WTC11 (cell line): ENCODE data around the gene ERVV-1. TPM values are rescaled to one million over a fixed set of nuclear protein-coding genes. Genes with fewer than 3 reads are reported as not detected.

Experiments used
- ATAC-seq: fragments of 200-7000 bp; cut with Tn5 transposase; 2 replicates; pipeline ENCODE4 v1.10.0; 2021; ENCODE audit warnings: mild to moderate bottlenecking, moderate library complexity
- CTCF ChIA-PET: fragments of 300-600 bp; sonication (Branson Sonifier 250); formaldehyde crosslinking; loops from one replicate; lab custom pipeline; 2021; ENCODE audit warnings: antibody characterized with exemption; lab: Charles Lee
- POLR2A ChIA-PET: fragments of 350-600 bp; sonication (Branson Sonifier 250); formaldehyde crosslinking; loops from one replicate; lab custom pipeline; 2021; ENCODE audit warnings: antibody characterized with exemption; lab: Charles Lee
- DNase-seq: peaks from one replicate; pipeline ENCODE4 v3.0.0; 2021; ENCODE audit warnings: low spot score
- H3K27ac Mint-ChIP-seq: 2 replicates; pipeline ENCODE4 v1.8.0; 2021; ENCODE audit warnings: mixed read lengths
- H3K27me3 Mint-ChIP-seq: 2 replicates; pipeline ENCODE4 v1.8.0; 2021; ENCODE audit warnings: low read depth, mild to moderate bottlenecking, moderate library complexity, mixed read lengths
- H3K36me3 Mint-ChIP-seq: 2 replicates; pipeline ENCODE4 v1.8.0; 2021; ENCODE audit warnings: mixed read lengths
- H3K4me1 Mint-ChIP-seq: 2 replicates; pipeline ENCODE4 v1.8.0; 2022; ENCODE audit warnings: mixed read lengths
- H3K4me3 Mint-ChIP-seq: 2 replicates; pipeline ENCODE4 v1.8.0; 2021; ENCODE audit warnings: mild to moderate bottlenecking, moderate library complexity, mixed read lengths
- H3K9me3 Mint-ChIP-seq: 2 replicates; pipeline ENCODE4 v1.8.0; 2021; ENCODE audit warnings: mixed read lengths
- CBFB ChIP-seq: sonication (generic); formaldehyde crosslinking; IDR thresholded peaks from 2 replicates; pipeline ENCODE4 v1.8.1; 2022; ENCODE audit warnings: mild to moderate bottlenecking, low read depth, missing genetic modification reagents
- CREB1 ChIP-seq: sonication (generic); formaldehyde crosslinking; IDR thresholded peaks from 2 replicates; pipeline ENCODE4 v1.8.0; 2023; ENCODE audit warnings: mild to moderate bottlenecking, missing genetic modification reagents
- E2F4 ChIP-seq: sonication (generic); formaldehyde crosslinking; IDR thresholded peaks from 2 replicates; pipeline ENCODE4 v1.8.1; 2022; ENCODE audit warnings: low read depth, mild to moderate bottlenecking, moderate library complexity, missing genetic modification reagents, borderline replicate concordance
- ELF4 ChIP-seq: sonication (generic); formaldehyde crosslinking; IDR thresholded peaks from 2 replicates; pipeline ENCODE4 v1.8.1; 2022; ENCODE audit warnings: low read depth, mild to moderate bottlenecking, moderate library complexity, missing genetic modification reagents
- EMX1 ChIP-seq: fragments of 250-450 bp; sonication (Bioruptor Pico); IDR thresholded peaks from 2 replicates; pipeline ENCODE4 v1.8.0; 2021; ENCODE audit warnings: mild to moderate bottlenecking
- ESRRA ChIP-seq: sonication (generic); formaldehyde crosslinking; IDR thresholded peaks from 2 replicates; pipeline ENCODE4 v1.8.1; 2022; ENCODE audit warnings: mild to moderate bottlenecking, missing genetic modification reagents, borderline replicate concordance
- FOXK1 ChIP-seq: sonication (generic); formaldehyde crosslinking; IDR thresholded peaks from 2 replicates; pipeline ENCODE4 v1.8.0; 2022; ENCODE audit warnings: mild to moderate bottlenecking, moderate library complexity, missing genetic modification reagents
- GABPB1 ChIP-seq: sonication (generic); formaldehyde crosslinking; IDR thresholded peaks from 2 replicates; pipeline ENCODE4 v1.8.1; 2023; ENCODE audit warnings: mild to moderate bottlenecking, missing genetic modification reagents
- MXD4 ChIP-seq: fragments of 250-450 bp; sonication (Bioruptor Pico); IDR thresholded peaks from 2 replicates; pipeline ENCODE4 v1.8.0; 2021; ENCODE audit warnings: mild to moderate bottlenecking, moderate library complexity, borderline replicate concordance
- MYBL2 ChIP-seq: sonication (generic); formaldehyde crosslinking; IDR thresholded peaks from 2 replicates; pipeline ENCODE4 v1.8.1; 2023; ENCODE audit warnings: mild to moderate bottlenecking, moderate library complexity, missing genetic modification reagents
- NFATC4 ChIP-seq: fragments of 250-450 bp; sonication (Bioruptor Pico); IDR thresholded peaks from 2 replicates; pipeline ENCODE4 v1.9.0; 2021; ENCODE audit warnings: mild to moderate bottlenecking
- NFYB ChIP-seq: sonication (generic); formaldehyde crosslinking; conservative IDR thresholded peaks from 2 replicates; pipeline ENCODE4 v1.8.0; 2022; ENCODE audit warnings: low read depth, missing genetic modification reagents
- NR2C2 ChIP-seq: sonication (generic); formaldehyde crosslinking; IDR thresholded peaks from 2 replicates; pipeline ENCODE4 v1.8.0; 2022; ENCODE audit warnings: mild to moderate bottlenecking, missing genetic modification reagents
- PRRX2 ChIP-seq: fragments of 250-450 bp; sonication (Bioruptor Pico); IDR thresholded peaks from 2 replicates; pipeline ENCODE4 v1.8.0; 2021; ENCODE audit warnings: mild to moderate bottlenecking
- SMAD3 ChIP-seq: sonication (generic); formaldehyde crosslinking; IDR thresholded peaks from 2 replicates; pipeline ENCODE4 v1.8.0; 2022; ENCODE audit warnings: missing genetic modification reagents, mild to moderate bottlenecking, borderline replicate concordance
- TEAD1 ChIP-seq: sonication (generic); formaldehyde crosslinking; IDR thresholded peaks from 2 replicates; pipeline ENCODE4 v1.8.0; 2022; ENCODE audit warnings: mild to moderate bottlenecking, missing genetic modification reagents
- TEAD4 ChIP-seq: sonication (generic); formaldehyde crosslinking; IDR thresholded peaks from 2 replicates; pipeline ENCODE4 v1.8.0; 2022; ENCODE audit warnings: mild to moderate bottlenecking, missing genetic modification reagents
- ZBTB21 ChIP-seq: sonication (generic); formaldehyde crosslinking; IDR thresholded peaks from 2 replicates; pipeline ENCODE4 v1.8.1; 2023; ENCODE audit warnings: mild to moderate bottlenecking, missing genetic modification reagents, borderline replicate concordance
- ZNF263 ChIP-seq: sonication (generic); formaldehyde crosslinking; IDR thresholded peaks from 2 replicates; pipeline ENCODE4 v1.8.1; 2022; ENCODE audit warnings: low read depth, mild to moderate bottlenecking, moderate library complexity, missing genetic modification reagents
- ZNF317 ChIP-seq: sonication (generic); formaldehyde crosslinking; IDR thresholded peaks from 2 replicates; pipeline ENCODE4 v1.8.1; 2023; ENCODE audit warnings: low read depth, mild to moderate bottlenecking, moderate library complexity, missing genetic modification reagents, borderline replicate concordance
- ZNF396 ChIP-seq: fragments of 250-450 bp; sonication (Bioruptor Pico); IDR thresholded peaks from 2 replicates; pipeline ENCODE4 v1.8.0; 2021; ENCODE audit warnings: mild to moderate bottlenecking, moderate library complexity, borderline replicate concordance
- ZNF532 ChIP-seq: fragments of 250-450 bp; sonication (Bioruptor Pico); IDR thresholded peaks from 2 replicates; pipeline ENCODE4 v1.9.0; 2021; ENCODE audit warnings: mild to moderate bottlenecking, borderline replicate concordance
- total RNA-seq: library from RNA; stranded (reverse); gene quantifications from 3 replicates; pipeline ENCODE4 v1.2.3, GENCODE V29; 2021
- TF ChIP-seq, protein P1 (sequence below): sonication (generic); formaldehyde crosslinking; IDR thresholded peaks from 2 replicates; pipeline ENCODE4 v1.8.0; 2022; ENCODE audit warnings: mild to moderate bottlenecking, missing genetic modification reagents
- TF ChIP-seq, protein P2 (sequence below): sonication (generic); formaldehyde crosslinking; conservative IDR thresholded peaks from 2 replicates; pipeline ENCODE4 v1.8.1; 2022; ENCODE audit warnings: mild to moderate bottlenecking, missing genetic modification reagents
- TF ChIP-seq, protein P3 (sequence below): sonication (generic); formaldehyde crosslinking; IDR thresholded peaks from 2 replicates; pipeline ENCODE4 v1.8.0; 2022; ENCODE audit warnings: mild to moderate bottlenecking, missing genetic modification reagents

ERVV-1 gene
- total RNA-seq, 1 experiment from 2014 or later: not detected

- DNase-seq: no peak
- POLR2A ChIA-PET: no interaction called here
- CTCF ChIA-PET: interaction anchor here (1.2 kb wide), 1 partner anchor 36 kb away, joined by 4 read pairs; no protein-coding TSS in a partner anchor
- Mint-ChIP-seq H3K27ac (no peak overlapping the region), H3K27me3 (peaks cover 32% of the 10 kb centered on the region), H3K4me1 (peaks cover 14% of the 10 kb centered on the region), H3K4me3 (no peak overlapping the region), H3K36me3 (no peaks in the 10 kb centered on the region), H3K9me3 (no peaks in the 10 kb centered on the region; the same call in 1 of the 2 replicates)
- ATAC-seq: no peak
- TF ChIP-seq NFATC4 (CRISPR knock-in tag) (no peak), TEAD1 (no peak), GABPB1 (no peak), SMAD3 (CRISPR knock-in tag) (no peak), ESRRA (CRISPR knock-in tag) (no peak), E2F4 (no peak), ZNF396 (CRISPR knock-in tag) (no peak), PRRX2 (no peak), CBFB (CRISPR knock-in tag) (no peak), CREB1 (CRISPR knock-in tag) (no peak)
- TF ChIP-seq, protein P1, sequence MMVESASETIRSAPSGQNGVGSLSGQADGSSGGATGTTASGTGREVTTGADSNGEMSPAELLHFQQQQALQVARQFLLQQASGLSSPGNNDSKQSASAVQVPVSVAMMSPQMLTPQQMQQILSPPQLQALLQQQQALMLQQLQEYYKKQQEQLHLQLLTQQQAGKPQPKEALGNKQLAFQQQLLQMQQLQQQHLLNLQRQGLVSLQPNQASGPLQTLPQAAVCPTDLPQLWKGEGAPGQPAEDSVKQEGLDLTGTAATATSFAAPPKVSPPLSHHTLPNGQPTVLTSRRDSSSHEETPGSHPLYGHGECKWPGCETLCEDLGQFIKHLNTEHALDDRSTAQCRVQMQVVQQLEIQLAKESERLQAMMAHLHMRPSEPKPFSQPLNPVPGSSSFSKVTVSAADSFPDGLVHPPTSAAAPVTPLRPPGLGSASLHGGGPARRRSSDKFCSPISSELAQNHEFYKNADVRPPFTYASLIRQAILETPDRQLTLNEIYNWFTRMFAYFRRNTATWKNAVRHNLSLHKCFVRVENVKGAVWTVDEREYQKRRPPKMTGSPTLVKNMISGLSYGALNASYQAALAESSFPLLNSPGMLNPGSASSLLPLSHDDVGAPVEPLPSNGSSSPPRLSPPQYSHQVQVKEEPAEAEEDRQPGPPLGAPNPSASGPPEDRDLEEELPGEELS: no peak
Observed at GRCh38 chr19:53041366-53041765, 27.6 kb downstream of the ERVV-1 start.

DNA sequence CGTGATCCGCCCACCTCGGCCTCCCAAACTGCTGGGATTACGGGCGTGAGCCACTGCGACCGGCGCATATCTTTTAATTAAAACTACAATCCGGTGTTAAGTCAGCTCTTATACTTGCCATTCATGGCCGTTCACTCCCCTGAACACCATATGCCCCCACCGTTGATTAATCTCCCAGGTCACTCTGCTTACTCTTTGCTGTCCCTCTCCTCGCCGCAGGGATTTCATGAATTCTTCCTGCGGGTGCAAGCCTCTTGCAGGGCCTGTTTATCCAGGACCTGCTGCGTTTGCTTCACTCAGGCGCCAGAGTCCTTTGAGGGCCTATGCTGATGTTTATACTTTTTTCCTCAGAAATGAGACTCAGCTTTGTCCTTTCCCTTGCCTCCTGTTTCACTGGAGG lies 31.8 kb downstream of the ERVV-1 start:
- DNase-seq (no peak), ATAC-seq (no peak)
- H3K4me1 Mint-ChIP-seq: peaks cover 7% of the 10 kb centered on the region; the same call in 1 of the 2 replicates
- H3K36me3 Mint-ChIP-seq: peaks cover 4% of the 10 kb centered on the region
- peaks cover 14% of the 10 kb centered on the region for H3K27me3 Mint-ChIP-seq
- ChIA-PET POLR2A (no interaction called here), CTCF (no interaction called here)
- H3K9me3 Mint-ChIP-seq: peaks cover 10% of the 10 kb centered on the region
- no peak overlapping the region for H3K27ac Mint-ChIP-seq
- H3K4me3 Mint-ChIP-seq: no peak overlapping the region
- no peak for TF ChIP-seq TEAD1
- no peak for TF ChIP-seq ZBTB21

DNA sequence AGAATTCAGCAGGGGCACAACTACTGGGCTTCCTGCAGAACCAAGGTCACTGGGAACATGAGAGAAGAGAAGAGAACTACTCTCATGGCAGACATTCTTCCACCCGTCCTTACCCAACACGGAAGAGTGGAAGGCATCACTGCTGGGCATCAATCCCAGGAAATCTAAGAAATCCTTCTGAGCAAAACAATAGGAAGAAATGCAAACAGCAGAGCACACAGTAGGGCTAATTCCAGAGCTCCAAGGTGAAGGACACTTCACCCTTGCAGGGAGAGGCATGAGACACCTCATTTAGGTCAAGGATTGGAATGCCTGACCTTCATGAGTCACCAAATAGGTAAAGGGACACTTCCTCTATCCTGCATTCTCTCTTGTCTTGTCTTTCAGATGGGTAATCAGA lies 33.7 kb downstream of the ERVV-1 start:
- TF ChIP-seq ZBTB21: no peak
- no peak for TF ChIP-seq NR2C2 (CRISPR knock-in tag)
- TF ChIP-seq ZNF317: no peak
- TF ChIP-seq TEAD4 (CRISPR knock-in tag): no peak
- TF ChIP-seq PRRX2: no peak
- TF ChIP-seq EMX1 (CRISPR knock-in tag): no peak
- TF ChIP-seq FOXK1: no peak
- Mint-ChIP-seq H3K9me3 (peaks cover 13% of the 10 kb centered on the region), H3K27me3 (peaks cover 9% of the 10 kb centered on the region), H3K4me1 (peaks cover 7% of the 10 kb centered on the region; the same call in 1 of the 2 replicates), H3K27ac (no peak overlapping the region), H3K36me3 (peaks cover 4% of the 10 kb centered on the region), H3K4me3 (no peak overlapping the region)
- no peak for ATAC-seq
- ChIA-PET CTCF (no interaction called here), POLR2A (no interaction called here)
- no peak for DNase-seq

- DNase-seq (no peak), ATAC-seq (no peak)
- H3K4me3 Mint-ChIP-seq: no peak overlapping the region
- peaks cover 13% of the 10 kb centered on the region for H3K4me1 Mint-ChIP-seq
- TF ChIP-seq ELF4 (CRISPR knock-in tag) (no peak), MYBL2 (no peak), MXD4 (CRISPR knock-in tag) (no peak), NFYB (CRISPR knock-in tag) (no peak), TEAD1 (no peak), ZNF532 (CRISPR knock-in tag) (no peak), ZNF263 (no peak), ZNF317 (no peak)
- TF ChIP-seq, protein P2, sequence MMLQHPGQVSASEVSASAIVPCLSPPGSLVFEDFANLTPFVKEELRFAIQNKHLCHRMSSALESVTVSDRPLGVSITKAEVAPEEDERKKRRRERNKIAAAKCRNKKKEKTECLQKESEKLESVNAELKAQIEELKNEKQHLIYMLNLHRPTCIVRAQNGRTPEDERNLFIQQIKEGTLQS (CRISPR knock-in tag): no peak
- TF ChIP-seq, protein P3, sequence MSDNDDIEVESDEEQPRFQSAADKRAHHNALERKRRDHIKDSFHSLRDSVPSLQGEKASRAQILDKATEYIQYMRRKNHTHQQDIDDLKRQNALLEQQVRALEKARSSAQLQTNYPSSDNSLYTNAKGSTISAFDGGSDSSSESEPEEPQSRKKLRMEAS (CRISPR knock-in tag): no peak
- ChIA-PET CTCF (no interaction called here), POLR2A (no interaction called here)
- H3K9me3 Mint-ChIP-seq: peaks cover 18% of the 10 kb centered on the region
- H3K36me3 Mint-ChIP-seq: peaks cover 13% of the 10 kb centered on the region
- H3K27ac Mint-ChIP-seq: no peak overlapping the region
- H3K27me3 Mint-ChIP-seq: peaks cover 47% of the 10 kb centered on the region
Observed at GRCh38 chr19:53055117-53055516, 41.4 kb downstream of the ERVV-1 start.
